HCT116 (cell line): Measurements from ENCODE around the gene GRIN2C.

Experiments
- EZH2phosphoT487 ChIP-seq: fragments of 200-600 bp; IDR thresholded peaks from 2 replicates; pipeline ENCODE4 v1.6.1; 2018; ENCODE audit warnings: antibody characterized with exemption, borderline replicate concordance
- JUND ChIP-seq: IDR thresholded peaks from 2 replicates; pipeline ENCODE4 v1.6.1; 2012
- POLR2A ChIP-seq: IDR thresholded peaks from 2 replicates; pipeline ENCODE4 v1.7.0; 2011; ENCODE audit warnings: borderline replicate concordance; ENCODE audit not compliant: insufficient read depth, insufficient read length; ENCODE audit errors: extremely low read depth
- POLR2AphosphoS5 ChIP-seq: IDR thresholded peaks from 2 replicates; pipeline ENCODE4 v1.6.1; 2011; ENCODE audit warnings: mild to moderate bottlenecking, low read depth, low read length, moderate library complexity
- SRF ChIP-seq: IDR thresholded peaks from 2 replicates; pipeline ENCODE4 v1.6.1; 2012; ENCODE audit warnings: low read depth
- TCF7L2 ChIP-seq: IDR thresholded peaks from 2 replicates; pipeline ENCODE4 v1.7.0; 2011; ENCODE audit warnings: borderline replicate concordance, inconsistent platforms; ENCODE audit not compliant: insufficient read depth, insufficient read length; ENCODE audit errors: extremely low read depth
- TF ChIP-seq, protein P1 (sequence below), 3 experiments: fragments of 200-600 bp in 1 of 3; sonication (generic) in 1 of 3; IDR thresholded peaks in 2 of 3; conservative IDR thresholded peaks in 1 of 3; 2 replicates each; pipeline ENCODE4 v1.5.1; 2012 to 2017; ENCODE audit warnings: low read depth in 2 of 3, low read length in 2 of 3, antibody characterized with exemption in 1 of 3, borderline replicate concordance in 1 of 3, control low read depth in 1 of 3, mild to moderate bottlenecking in 1 of 3, mixed read lengths in 1 of 3, mixed run types in 1 of 3, moderate library complexity in 1 of 3; ENCODE audit not compliant: insufficient read depth in 1 of 3
- TF ChIP-seq, protein P2 (sequence below): IDR thresholded peaks from 2 replicates; pipeline ENCODE4 v1.6.1; 2012; ENCODE audit warnings: low read depth

DNA sequence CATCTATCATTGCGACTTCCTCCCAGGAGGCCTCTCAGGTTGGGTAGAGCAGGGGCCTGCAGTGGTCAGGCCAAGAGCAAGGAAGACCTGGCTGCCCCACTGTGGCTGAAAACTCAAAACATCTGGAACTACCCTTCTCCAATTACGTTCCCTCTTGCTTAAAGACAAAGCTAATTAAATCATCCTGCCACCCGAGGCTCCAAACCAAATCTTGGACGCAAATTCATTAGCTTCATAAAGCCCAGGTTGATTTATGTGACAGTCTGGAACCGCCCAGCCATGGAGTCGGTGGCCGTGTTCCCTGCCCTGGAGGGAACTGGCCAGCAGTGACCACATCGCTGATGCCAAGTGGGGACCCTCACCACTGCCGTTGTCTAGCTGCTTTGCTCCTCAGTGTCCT lies 21.4 kb downstream of the GRIN2C start:
- TF ChIP-seq EZH2phosphoT487 (no peak), JUND (no peak), POLR2AphosphoS5 (no peak), TCF7L2 (no peak), SRF (no peak), POLR2A (no peak)
- TF ChIP-seq, protein P1, sequence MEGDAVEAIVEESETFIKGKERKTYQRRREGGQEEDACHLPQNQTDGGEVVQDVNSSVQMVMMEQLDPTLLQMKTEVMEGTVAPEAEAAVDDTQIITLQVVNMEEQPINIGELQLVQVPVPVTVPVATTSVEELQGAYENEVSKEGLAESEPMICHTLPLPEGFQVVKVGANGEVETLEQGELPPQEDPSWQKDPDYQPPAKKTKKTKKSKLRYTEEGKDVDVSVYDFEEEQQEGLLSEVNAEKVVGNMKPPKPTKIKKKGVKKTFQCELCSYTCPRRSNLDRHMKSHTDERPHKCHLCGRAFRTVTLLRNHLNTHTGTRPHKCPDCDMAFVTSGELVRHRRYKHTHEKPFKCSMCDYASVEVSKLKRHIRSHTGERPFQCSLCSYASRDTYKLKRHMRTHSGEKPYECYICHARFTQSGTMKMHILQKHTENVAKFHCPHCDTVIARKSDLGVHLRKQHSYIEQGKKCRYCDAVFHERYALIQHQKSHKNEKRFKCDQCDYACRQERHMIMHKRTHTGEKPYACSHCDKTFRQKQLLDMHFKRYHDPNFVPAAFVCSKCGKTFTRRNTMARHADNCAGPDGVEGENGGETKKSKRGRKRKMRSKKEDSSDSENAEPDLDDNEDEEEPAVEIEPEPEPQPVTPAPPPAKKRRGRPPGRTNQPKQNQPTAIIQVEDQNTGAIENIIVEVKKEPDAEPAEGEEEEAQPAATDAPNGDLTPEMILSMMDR (IDR thresholded peaks at IDR 0.05 in 2 of 3, conservative IDR thresholded peaks at IDR 0.05 in 1 of 3; ENCODE audit: borderline replicate concordance in 1 of 3, insufficient read depth in 1 of 3, low read depth in 2 of 3, low read length in 2 of 3), result no peak
- TF ChIP-seq, protein P2, sequence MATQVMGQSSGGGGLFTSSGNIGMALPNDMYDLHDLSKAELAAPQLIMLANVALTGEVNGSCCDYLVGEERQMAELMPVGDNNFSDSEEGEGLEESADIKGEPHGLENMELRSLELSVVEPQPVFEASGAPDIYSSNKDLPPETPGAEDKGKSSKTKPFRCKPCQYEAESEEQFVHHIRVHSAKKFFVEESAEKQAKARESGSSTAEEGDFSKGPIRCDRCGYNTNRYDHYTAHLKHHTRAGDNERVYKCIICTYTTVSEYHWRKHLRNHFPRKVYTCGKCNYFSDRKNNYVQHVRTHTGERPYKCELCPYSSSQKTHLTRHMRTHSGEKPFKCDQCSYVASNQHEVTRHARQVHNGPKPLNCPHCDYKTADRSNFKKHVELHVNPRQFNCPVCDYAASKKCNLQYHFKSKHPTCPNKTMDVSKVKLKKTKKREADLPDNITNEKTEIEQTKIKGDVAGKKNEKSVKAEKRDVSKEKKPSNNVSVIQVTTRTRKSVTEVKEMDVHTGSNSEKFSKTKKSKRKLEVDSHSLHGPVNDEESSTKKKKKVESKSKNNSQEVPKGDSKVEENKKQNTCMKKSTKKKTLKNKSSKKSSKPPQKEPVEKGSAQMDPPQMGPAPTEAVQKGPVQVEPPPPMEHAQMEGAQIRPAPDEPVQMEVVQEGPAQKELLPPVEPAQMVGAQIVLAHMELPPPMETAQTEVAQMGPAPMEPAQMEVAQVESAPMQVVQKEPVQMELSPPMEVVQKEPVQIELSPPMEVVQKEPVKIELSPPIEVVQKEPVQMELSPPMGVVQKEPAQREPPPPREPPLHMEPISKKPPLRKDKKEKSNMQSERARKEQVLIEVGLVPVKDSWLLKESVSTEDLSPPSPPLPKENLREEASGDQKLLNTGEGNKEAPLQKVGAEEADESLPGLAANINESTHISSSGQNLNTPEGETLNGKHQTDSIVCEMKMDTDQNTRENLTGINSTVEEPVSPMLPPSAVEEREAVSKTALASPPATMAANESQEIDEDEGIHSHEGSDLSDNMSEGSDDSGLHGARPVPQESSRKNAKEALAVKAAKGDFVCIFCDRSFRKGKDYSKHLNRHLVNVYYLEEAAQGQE, result no peak
